HepG2 (cell line): ENCODE results near the gene SLC25A47. TPM values are rescaled to one million over a fixed set of nuclear protein-coding genes. Genes with fewer than 3 reads are reported as not detected.

Source experiments
- BORCS8-MEF2B ChIP-seq: sonication (generic); formaldehyde crosslinking; IDR thresholded peaks from 2 replicates; pipeline ENCODE4 v1.8.0; 2022; ENCODE audit warnings: mild to moderate bottlenecking, missing genetic modification reagents
- BRCA1 ChIP-seq: sonication (generic); formaldehyde crosslinking; IDR thresholded peaks from 2 replicates; pipeline ENCODE4 v1.4.0; 2020; ENCODE audit warnings: missing genetic modification reagents
- ESRRA ChIP-seq: sonication (generic); formaldehyde crosslinking; IDR thresholded peaks from 2 replicates; pipeline ENCODE4 v1.5.1; 2020; ENCODE audit warnings: mild to moderate bottlenecking, low read depth, missing genetic modification reagents
- MBNL3 ChIP-seq: fragments of 250-450 bp; sonication (Bioruptor Pico); conservative IDR thresholded peaks from 2 replicates; pipeline ENCODE4 v1.8.0; 2022; ENCODE audit warnings: mild to moderate bottlenecking, inconsistent platforms
- NPAS2 ChIP-seq: sonication (generic); formaldehyde crosslinking; IDR thresholded peaks from 2 replicates; pipeline ENCODE4 v1.8.0; 2022; ENCODE audit warnings: mild to moderate bottlenecking, missing genetic modification reagents, borderline replicate concordance
- RBM22 ChIP-seq: fragments of 200-400 bp; formaldehyde crosslinking; optimal IDR thresholded peaks from 2 replicates; pipeline ENCODE3; 2017; ENCODE audit warnings: mild to moderate bottlenecking, low read length, moderate library complexity
- SP1 ChIP-seq, 2 experiments: fragments of 450-650 bp in 1 of 2; sonication (generic) in 1 of 2; formaldehyde crosslinking in 1 of 2; IDR thresholded peaks; 2 replicates each; pipeline versions ENCODE4 v1.4.0 to v1.6.1; 2016 to 2020; ENCODE audit warnings: missing genetic modification reagents in 1 of 2
- SRSF9 ChIP-seq: fragments of 200-400 bp; formaldehyde crosslinking; IDR thresholded peaks from 2 replicates; pipeline ENCODE4 v1.6.1; 2018; ENCODE audit warnings: borderline replicate concordance, mild to moderate bottlenecking, low read depth, low read length; ENCODE audit not compliant: insufficient read depth, poor library complexity, severe bottlenecking
- SUZ12 ChIP-seq: fragments of 150-350 bp; IDR thresholded peaks from 2 replicates; pipeline ENCODE4 v1.6.1; 2014; ENCODE audit warnings: low read depth, low read length
- TSC22D2 ChIP-seq: sonication (generic); formaldehyde crosslinking; IDR thresholded peaks from 2 replicates; pipeline ENCODE4 v1.5.1; 2020; ENCODE audit warnings: missing genetic modification reagents, mild to moderate bottlenecking, borderline replicate concordance
- ZBTB8A ChIP-seq: sonication (generic); formaldehyde crosslinking; IDR thresholded peaks from 2 replicates; pipeline ENCODE4 v1.4.0; 2020; ENCODE audit warnings: mild to moderate bottlenecking, low read depth, missing genetic modification reagents, borderline replicate concordance
- ZNF24 ChIP-seq: fragments of 450-650 bp; IDR thresholded peaks from 2 replicates; pipeline ENCODE4 v1.6.1; 2017; ENCODE audit warnings: antibody characterized with exemption, mild to moderate bottlenecking
- ZNF331 ChIP-seq: sonication (generic); formaldehyde crosslinking; IDR thresholded peaks from 2 replicates; pipeline ENCODE4 v1.4.0; 2020; ENCODE audit warnings: missing genetic modification reagents
- polyA plus RNA-seq, 8 experiments: library from polyadenylated mRNA; depleted of rRNA in 3 of 8; stranded (reverse) in 7 of 8; unstranded in 1 of 8; fragments of >200 nt; fragmentation: Illumina TruSeq in 4 of 8; extraction: Trizol in 4 of 8; gene quantifications; 2 replicates each; pipeline versions ENCODE4 v1.2.1 to v1.2.3, GENCODE V29; 2011 to 2016; ENCODE audit warnings: low read depth in 4 of 8, missing spikeins in 1 of 8, mixed read lengths in 1 of 8; ENCODE audit not compliant: insufficient read depth in 1 of 8
- total RNA-seq, 5 experiments: library from RNA; depleted of rRNA; stranded (reverse); fragments of >200 nt; fragmentation: Illumina TruSeq; extraction: Trizol; gene quantifications; 2 replicates each; pipeline ENCODE4 v1.2.3, GENCODE V29; 2016; ENCODE audit warnings: low read depth in 1 of 5
- TF ChIP-seq, protein P1 (sequence below): sonication (generic); formaldehyde crosslinking; IDR thresholded peaks from 2 replicates; pipeline ENCODE4 v1.8.1; 2023; ENCODE audit warnings: mild to moderate bottlenecking, missing genetic modification reagents
- TF ChIP-seq, protein P2 (sequence below): sonication (generic); formaldehyde crosslinking; IDR thresholded peaks from 2 replicates; pipeline ENCODE4 v1.5.0; 2020; ENCODE audit warnings: mild to moderate bottlenecking, missing genetic modification reagents
- TF ChIP-seq, protein P3 (sequence below): sonication (generic); formaldehyde crosslinking; IDR thresholded peaks from 2 replicates; pipeline ENCODE4 v1.4.0; 2020; ENCODE audit warnings: missing genetic modification reagents
- TF ChIP-seq, protein P4 (sequence below): sonication (generic); formaldehyde crosslinking; IDR thresholded peaks from 2 replicates; pipeline ENCODE4 v1.8.1; 2022; ENCODE audit warnings: low read depth, mild to moderate bottlenecking, missing genetic modification reagents

The SLC25A47 gene
- total and polyA plus RNA-seq, 2 of the 13 experiments (the other 11 are each of a cell fraction or from before 2014, with no cell fraction given): 1.0 to 1.7 TPM

DNA sequence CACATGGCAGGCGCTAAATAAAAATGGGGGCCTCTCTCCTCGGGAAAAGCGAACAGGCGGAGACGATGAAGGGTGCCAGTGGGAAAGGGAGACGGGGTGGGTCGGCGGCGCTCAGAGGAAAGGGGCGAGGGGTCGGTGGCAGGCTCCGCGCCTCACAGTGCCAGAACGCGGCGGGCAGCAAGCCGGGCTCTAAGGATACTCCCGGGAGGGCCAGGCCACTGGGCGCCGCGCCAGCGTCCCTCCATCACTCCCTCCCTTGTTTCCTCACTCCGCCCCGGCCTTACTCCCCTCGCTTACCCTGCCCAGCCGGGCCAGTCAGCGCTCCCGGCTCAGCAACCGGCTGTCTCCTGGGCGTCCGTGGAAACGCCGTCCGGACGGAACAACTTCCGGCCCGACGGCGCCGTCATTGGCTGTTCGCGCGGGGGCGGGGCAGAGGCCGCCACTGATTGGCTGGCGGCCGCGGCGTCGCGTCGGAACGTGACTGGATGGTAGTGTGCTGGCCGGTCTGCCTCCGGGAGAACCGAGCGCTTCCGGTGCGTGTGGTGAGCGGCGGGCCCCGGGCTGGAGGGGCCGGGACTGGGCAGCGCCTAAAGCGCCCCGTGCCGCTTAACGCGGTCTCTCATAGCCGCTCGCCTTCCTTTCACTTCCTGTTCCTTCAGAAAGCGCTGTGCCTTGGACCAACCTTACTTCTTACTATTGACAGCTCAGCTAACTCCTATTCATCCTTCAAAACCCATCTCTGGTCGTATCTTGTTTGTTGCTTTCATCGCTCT, 53.0 kb downstream of the SLC25A47 start, which contains the start of gene WDR25 (continued):
- TF ChIP-seq, protein P1, sequence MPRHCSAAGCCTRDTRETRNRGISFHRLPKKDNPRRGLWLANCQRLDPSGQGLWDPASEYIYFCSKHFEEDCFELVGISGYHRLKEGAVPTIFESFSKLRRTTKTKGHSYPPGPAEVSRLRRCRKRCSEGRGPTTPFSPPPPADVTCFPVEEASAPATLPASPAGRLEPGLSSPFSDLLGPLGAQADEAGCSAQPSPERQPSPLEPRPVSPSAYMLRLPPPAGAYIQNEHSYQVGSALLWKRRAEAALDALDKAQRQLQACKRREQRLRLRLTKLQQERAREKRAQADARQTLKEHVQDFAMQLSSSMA: peak; percentile 31; the same call in 1 of the 2 replicates
- TF ChIP-seq ZBTB8A (CRISPR knock-in tag) (no peak), ZNF24 (no peak), BRCA1 (no peak), MBNL3 (CRISPR knock-in tag) (no peak), RBM22 (no peak), SUZ12 (no peak), SP1 (IDR thresholded peaks at IDR 0.05) (no peak), SP1 (CRISPR knock-in tag; IDR thresholded peaks at IDR 0.05) (peak; percentile 96), BORCS8-MEF2B (CRISPR knock-in tag) (peak; percentile 84; the same call in 1 of the 2 replicates), ZNF331 (CRISPR knock-in tag) (peak; percentile 63; the same call in 1 of the 2 replicates), ESRRA (no peak), NPAS2 (CRISPR knock-in tag) (no peak), TSC22D2 (peak; percentile 74; the same call in 1 of the 2 replicates), SRSF9 (no peak)
- TF ChIP-seq, protein P2, sequence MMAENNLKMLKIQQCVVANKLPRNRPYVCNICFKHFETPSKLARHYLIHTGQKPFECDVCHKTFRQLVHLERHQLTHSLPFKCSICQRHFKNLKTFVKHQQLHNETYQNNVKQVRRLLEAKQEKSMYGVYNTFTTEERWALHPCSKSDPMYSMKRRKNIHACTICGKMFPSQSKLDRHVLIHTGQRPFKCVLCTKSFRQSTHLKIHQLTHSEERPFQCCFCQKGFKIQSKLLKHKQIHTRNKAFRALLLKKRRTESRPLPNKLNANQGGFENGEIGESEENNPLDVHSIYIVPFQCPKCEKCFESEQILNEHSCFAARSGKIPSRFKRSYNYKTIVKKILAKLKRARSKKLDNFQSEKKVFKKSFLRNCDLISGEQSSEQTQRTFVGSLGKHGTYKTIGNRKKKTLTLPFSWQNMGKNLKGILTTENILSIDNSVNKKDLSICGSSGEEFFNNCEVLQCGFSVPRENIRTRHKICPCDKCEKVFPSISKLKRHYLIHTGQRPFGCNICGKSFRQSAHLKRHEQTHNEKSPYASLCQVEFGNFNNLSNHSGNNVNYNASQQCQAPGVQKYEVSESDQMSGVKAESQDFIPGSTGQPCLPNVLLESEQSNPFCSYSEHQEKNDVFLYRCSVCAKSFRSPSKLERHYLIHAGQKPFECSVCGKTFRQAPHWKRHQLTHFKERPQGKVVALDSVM (CRISPR knock-in tag): no peak
- TF ChIP-seq, protein P3, sequence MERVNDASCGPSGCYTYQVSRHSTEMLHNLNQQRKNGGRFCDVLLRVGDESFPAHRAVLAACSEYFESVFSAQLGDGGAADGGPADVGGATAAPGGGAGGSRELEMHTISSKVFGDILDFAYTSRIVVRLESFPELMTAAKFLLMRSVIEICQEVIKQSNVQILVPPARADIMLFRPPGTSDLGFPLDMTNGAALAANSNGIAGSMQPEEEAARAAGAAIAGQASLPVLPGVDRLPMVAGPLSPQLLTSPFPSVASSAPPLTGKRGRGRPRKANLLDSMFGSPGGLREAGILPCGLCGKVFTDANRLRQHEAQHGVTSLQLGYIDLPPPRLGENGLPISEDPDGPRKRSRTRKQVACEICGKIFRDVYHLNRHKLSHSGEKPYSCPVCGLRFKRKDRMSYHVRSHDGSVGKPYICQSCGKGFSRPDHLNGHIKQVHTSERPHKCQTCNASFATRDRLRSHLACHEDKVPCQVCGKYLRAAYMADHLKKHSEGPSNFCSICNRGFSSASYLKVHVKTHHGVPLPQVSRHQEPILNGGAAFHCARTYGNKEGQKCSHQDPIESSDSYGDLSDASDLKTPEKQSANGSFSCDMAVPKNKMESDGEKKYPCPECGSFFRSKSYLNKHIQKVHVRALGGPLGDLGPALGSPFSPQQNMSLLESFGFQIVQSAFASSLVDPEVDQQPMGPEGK (CRISPR knock-in tag): peak; percentile 81; the same call in 1 of the 2 replicates
- TF ChIP-seq, protein P4, sequence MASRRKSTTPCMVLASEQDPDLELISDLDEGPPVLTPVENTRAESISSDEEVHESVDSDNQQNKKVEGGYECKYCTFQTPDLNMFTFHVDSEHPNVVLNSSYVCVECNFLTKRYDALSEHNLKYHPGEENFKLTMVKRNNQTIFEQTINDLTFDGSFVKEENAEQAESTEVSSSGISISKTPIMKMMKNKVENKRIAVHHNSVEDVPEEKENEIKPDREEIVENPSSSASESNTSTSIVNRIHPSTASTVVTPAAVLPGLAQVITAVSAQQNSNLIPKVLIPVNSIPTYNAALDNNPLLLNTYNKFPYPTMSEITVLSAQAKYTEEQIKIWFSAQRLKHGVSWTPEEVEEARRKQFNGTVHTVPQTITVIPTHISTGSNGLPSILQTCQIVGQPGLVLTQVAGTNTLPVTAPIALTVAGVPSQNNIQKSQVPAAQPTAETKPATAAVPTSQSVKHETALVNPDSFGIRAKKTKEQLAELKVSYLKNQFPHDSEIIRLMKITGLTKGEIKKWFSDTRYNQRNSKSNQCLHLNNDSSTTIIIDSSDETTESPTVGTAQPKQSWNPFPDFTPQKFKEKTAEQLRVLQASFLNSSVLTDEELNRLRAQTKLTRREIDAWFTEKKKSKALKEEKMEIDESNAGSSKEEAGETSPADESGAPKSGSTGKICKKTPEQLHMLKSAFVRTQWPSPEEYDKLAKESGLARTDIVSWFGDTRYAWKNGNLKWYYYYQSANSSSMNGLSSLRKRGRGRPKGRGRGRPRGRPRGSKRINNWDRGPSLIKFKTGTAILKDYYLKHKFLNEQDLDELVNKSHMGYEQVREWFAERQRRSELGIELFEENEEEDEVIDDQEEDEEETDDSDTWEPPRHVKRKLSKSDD (CRISPR knock-in tag): no peak
